ENCODE measurements around the gene HESX1.

HESX1 gene

DNA sequence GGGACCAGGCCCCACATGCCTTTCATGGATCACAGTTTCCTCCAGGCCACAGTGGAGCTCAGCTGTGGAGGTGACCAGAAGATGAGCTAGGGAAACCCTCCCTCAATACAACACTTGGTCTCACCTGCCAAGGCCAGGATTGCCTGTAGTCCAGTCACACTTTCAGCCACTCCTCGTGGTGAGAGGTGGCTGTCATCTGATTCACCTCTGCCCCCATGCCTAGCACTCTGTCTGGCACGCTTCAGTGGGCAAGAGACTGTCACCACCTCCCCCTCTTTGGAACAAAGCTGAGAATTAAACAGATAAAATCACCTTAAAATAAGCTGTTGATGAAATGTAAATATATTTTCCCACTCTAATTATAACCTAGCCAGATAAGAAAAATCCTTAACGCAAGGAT lies 30.7 kb downstream of the HESX1 start:
- Histone ChIP-seq H3K4me3 (ENCODE audit: low read depth in 1 of 2, low read length in 2 of 2) (no peak overlapping the region), H2AFZ (ENCODE audit: low read depth, low read length) (no peak overlapping the region), H3K9ac (ENCODE audit: low read depth, low read length) (no peak overlapping the region), H3K79me2 (ENCODE audit: insufficient read depth, low read length) (no peaks in the 10 kb centered on the region), H4K20me1 (ENCODE audit: insufficient read depth, low read length) (no peaks in the 10 kb centered on the region), H3K36me3 (ENCODE audit: insufficient read depth, low read length) (no peaks in the 10 kb centered on the region), H3K4me1 (ENCODE audit: insufficient read depth, low read length) (peaks cover 8% of the 10 kb centered on the region; the same call in 1 of the 2 replicates), H3K4me2 (ENCODE audit: insufficient read depth, low read length) (no peak overlapping the region), H3K27ac (ENCODE audit: low read length) (no peak overlapping the region), H3K27me3 (ENCODE audit: insufficient read depth, low read length, poor library complexity) (peaks cover 10% of the 10 kb centered on the region), H3K9me3 (ENCODE audit: insufficient read depth, low read length, severe bottlenecking) (no peaks in the 10 kb centered on the region)
- DNase-seq (no peak), ATAC-seq (ENCODE audit: insufficient read depth, low read depth) (no peak)
- TF ChIP-seq EZH2 (IDR thresholded peaks at IDR 0.05; ENCODE audit: borderline replicate concordance, low read depth, low read length, severe bottlenecking) = no peak
- TF ChIP-seq, protein P1, sequence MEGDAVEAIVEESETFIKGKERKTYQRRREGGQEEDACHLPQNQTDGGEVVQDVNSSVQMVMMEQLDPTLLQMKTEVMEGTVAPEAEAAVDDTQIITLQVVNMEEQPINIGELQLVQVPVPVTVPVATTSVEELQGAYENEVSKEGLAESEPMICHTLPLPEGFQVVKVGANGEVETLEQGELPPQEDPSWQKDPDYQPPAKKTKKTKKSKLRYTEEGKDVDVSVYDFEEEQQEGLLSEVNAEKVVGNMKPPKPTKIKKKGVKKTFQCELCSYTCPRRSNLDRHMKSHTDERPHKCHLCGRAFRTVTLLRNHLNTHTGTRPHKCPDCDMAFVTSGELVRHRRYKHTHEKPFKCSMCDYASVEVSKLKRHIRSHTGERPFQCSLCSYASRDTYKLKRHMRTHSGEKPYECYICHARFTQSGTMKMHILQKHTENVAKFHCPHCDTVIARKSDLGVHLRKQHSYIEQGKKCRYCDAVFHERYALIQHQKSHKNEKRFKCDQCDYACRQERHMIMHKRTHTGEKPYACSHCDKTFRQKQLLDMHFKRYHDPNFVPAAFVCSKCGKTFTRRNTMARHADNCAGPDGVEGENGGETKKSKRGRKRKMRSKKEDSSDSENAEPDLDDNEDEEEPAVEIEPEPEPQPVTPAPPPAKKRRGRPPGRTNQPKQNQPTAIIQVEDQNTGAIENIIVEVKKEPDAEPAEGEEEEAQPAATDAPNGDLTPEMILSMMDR (IDR thresholded peaks at IDR 0.05; ENCODE audit: borderline replicate concordance, extremely low read depth, low read length, poor library complexity, severe bottlenecking) = no peak

DNA sequence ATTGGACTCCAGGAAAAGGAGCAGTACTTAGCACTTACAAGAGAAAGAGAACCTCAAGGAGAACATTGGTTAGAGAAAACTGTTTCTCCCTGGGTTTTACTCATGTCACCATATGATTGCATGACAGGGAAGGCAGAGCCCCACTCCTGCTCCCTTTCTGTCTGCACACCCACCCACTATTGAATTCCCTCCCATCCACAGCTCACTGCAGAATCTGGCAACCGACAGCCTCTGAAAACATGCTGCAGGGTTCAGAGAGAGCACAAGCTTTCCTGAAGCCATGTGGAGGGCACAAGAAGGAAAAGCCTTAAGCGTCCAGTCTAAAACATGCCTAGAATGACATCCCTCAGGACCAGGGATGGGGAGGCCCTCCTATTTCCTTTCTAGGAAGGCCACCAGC lies 31.6 kb downstream of the HESX1 start:
- no peak for DNase-seq
- Histone ChIP-seq H3K27ac (ENCODE audit: low read length) (no peak overlapping the region), H3K9me3 (ENCODE audit: insufficient read depth, low read length, severe bottlenecking) (no peaks in the 10 kb centered on the region), H4K20me1 (ENCODE audit: insufficient read depth, low read length) (no peaks in the 10 kb centered on the region), H3K4me1 (ENCODE audit: insufficient read depth, low read length) (peaks cover 8% of the 10 kb centered on the region; the same call in 1 of the 2 replicates), H3K4me3 (ENCODE audit: low read depth in 1 of 2, low read length in 2 of 2) (no peak overlapping the region), H3K9ac (ENCODE audit: low read depth, low read length) (no peak overlapping the region), H3K79me2 (ENCODE audit: insufficient read depth, low read length) (no peaks in the 10 kb centered on the region), H3K27me3 (ENCODE audit: insufficient read depth, low read length, poor library complexity) (peaks cover 9% of the 10 kb centered on the region), H3K4me2 (ENCODE audit: insufficient read depth, low read length) (no peak overlapping the region), H2AFZ (ENCODE audit: low read depth, low read length) (no peak overlapping the region), H3K36me3 (ENCODE audit: insufficient read depth, low read length) (no peaks in the 10 kb centered on the region)
- no peak for ATAC-seq (ENCODE audit: insufficient read depth, low read depth)
- TF ChIP-seq, protein P1 (IDR thresholded peaks at IDR 0.05; ENCODE audit: borderline replicate concordance, extremely low read depth, low read length, poor library complexity, severe bottlenecking) = no peak
- no peak for TF ChIP-seq EZH2 (IDR thresholded peaks at IDR 0.05; ENCODE audit: borderline replicate concordance, low read depth, low read length, severe bottlenecking)

DNA sequence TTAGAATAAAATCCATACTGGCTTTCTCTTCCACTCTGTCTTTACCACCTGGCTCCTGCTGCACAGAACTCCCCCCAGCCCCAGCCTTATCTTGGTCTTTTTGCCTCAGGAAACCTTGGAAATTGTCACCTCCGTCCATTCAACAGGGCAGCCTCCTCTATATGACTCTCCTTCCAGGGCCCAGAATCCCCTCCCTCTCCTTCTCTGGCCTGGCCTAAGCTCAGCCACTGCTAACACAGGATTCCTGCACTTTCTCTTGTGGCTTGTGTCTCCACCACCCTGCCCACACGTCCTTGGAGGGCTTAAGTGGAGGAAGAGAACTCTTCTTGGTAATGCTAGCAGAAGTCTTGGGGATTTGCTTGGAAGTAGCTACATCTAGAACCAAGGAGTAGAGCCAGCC lies 33.1 kb downstream of the HESX1 start:
- Histone ChIP-seq H3K36me3 (ENCODE audit: insufficient read depth, low read length) (no peaks in the 10 kb centered on the region), H2AFZ (ENCODE audit: low read depth, low read length) (no peak overlapping the region), H4K20me1 (ENCODE audit: insufficient read depth, low read length) (no peaks in the 10 kb centered on the region; the same call in 1 of the 2 replicates), H3K4me2 (ENCODE audit: insufficient read depth, low read length) (no peak overlapping the region), H3K27ac (ENCODE audit: low read length) (no peak overlapping the region), H3K4me1 (ENCODE audit: insufficient read depth, low read length) (peaks cover 8% of the 10 kb centered on the region; the same call in 1 of the 2 replicates), H3K27me3 (ENCODE audit: insufficient read depth, low read length, poor library complexity) (peaks cover 13% of the 10 kb centered on the region), H3K9ac (ENCODE audit: low read depth, low read length) (no peak overlapping the region), H3K4me3 (ENCODE audit: low read depth in 1 of 2, low read length in 2 of 2) (no peak overlapping the region), H3K9me3 (ENCODE audit: insufficient read depth, low read length, severe bottlenecking) (no peaks in the 10 kb centered on the region), H3K79me2 (ENCODE audit: insufficient read depth, low read length) (no peaks in the 10 kb centered on the region)
- DNase-seq (no peak), ATAC-seq (ENCODE audit: insufficient read depth, low read depth) (no peak)
- TF ChIP-seq EZH2 (IDR thresholded peaks at IDR 0.05; ENCODE audit: borderline replicate concordance, low read depth, low read length, severe bottlenecking) = no peak
- TF ChIP-seq, protein P1 (IDR thresholded peaks at IDR 0.05; ENCODE audit: borderline replicate concordance, extremely low read depth, low read length, poor library complexity, severe bottlenecking) = no peak

DNA sequence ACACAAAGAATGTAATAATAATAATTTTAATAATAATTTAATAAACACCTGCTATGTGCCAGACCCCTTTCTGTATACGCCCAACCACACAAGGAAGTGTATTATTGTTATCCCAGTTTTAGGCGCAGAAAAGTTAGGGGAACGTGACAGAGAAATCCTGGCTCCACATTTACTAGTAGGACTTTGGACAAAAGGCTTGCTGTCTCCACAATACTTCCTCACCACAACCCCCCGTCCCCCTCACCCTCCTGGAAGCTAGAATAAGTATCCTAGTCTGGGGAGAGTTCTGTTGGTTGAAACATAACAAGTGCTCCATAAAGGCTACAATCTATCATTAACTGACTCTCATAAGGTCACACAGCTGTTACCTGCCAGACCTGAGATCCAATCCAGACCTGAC lies 34.1 kb downstream of the HESX1 start:
- ATAC-seq (ENCODE audit: insufficient read depth, low read depth) = no peak
- no peaks in the 10 kb centered on the region; the same call in 1 of the 2 replicates for H4K20me1 ChIP-seq (ENCODE audit: insufficient read depth, low read length)
- TF ChIP-seq EZH2 (IDR thresholded peaks at IDR 0.05; ENCODE audit: borderline replicate concordance, low read depth, low read length, severe bottlenecking) = no peak
- TF ChIP-seq, protein P1 (IDR thresholded peaks at IDR 0.05; ENCODE audit: borderline replicate concordance, extremely low read depth, low read length, poor library complexity, severe bottlenecking) = no peak
- H3K9me3 ChIP-seq (ENCODE audit: insufficient read depth, low read length, severe bottlenecking) = no peaks in the 10 kb centered on the region
- H3K4me2 ChIP-seq (ENCODE audit: insufficient read depth, low read length) = no peak overlapping the region
- DNase-seq = no peak
- H3K9ac ChIP-seq (ENCODE audit: low read depth, low read length) = no peak overlapping the region
- no peak overlapping the region for H2AFZ ChIP-seq (ENCODE audit: low read depth, low read length)
- H3K27me3 ChIP-seq (ENCODE audit: insufficient read depth, low read length, poor library complexity) = peaks cover 19% of the 10 kb centered on the region
- H3K36me3 ChIP-seq (ENCODE audit: insufficient read depth, low read length) = no peaks in the 10 kb centered on the region
- H3K4me1 ChIP-seq (ENCODE audit: insufficient read depth, low read length) = peaks cover 8% of the 10 kb centered on the region; the same call in 1 of the 2 replicates
- H3K79me2 ChIP-seq (ENCODE audit: insufficient read depth, low read length) = no peaks in the 10 kb centered on the region
- H3K27ac ChIP-seq (ENCODE audit: low read length) = no peak overlapping the region
- H3K4me3 ChIP-seq (ENCODE audit: low read depth in 1 of 2, low read length in 2 of 2) = no peak overlapping the region
